HG03460 (cell line): ENCODE measurements around the gene MRGPRE.

ENCODE experiments used
- ATAC-seq: cut with Tn5 transposase; IDR thresholded peaks from one replicate; pipeline ENCODE4 v1.9.1; 2021; ENCODE audit not compliant: unreplicated experiment

Gene MRGPRE

GRCh38 chr11:3214420-3214699 is 17.9 kb downstream of the MRGPRE start:
- no peak for ATAC-seq

GRCh38 chr11:3213659-3214419 is 18.4 kb downstream of the MRGPRE start:
- no peak for ATAC-seq

GRCh38 chr11:3208272-3208671 is 23.9 kb downstream of the MRGPRE start:
- ATAC-seq: no peak

- no peak for ATAC-seq
Observed at GRCh38 chr11:3207526-3208189, 24.6 kb downstream of the MRGPRE start.

- ATAC-seq: no peak
Observed at GRCh38 chr11:3206922-3207204, 25.4 kb downstream of the MRGPRE start.

GRCh38 chr11:3206156-3206921 is 25.9 kb downstream of the MRGPRE start:
- no peak for ATAC-seq

- no peak for ATAC-seq
Observed at GRCh38 chr11:3205261-3206155, 26.7 kb downstream of the MRGPRE start.

- no peak for ATAC-seq
Observed at GRCh38 chr11:3204141-3205015, 27.8 kb downstream of the MRGPRE start.

- no peak for ATAC-seq
Observed at GRCh38 chr11:3203221-3204043, 28.8 kb downstream of the MRGPRE start.

- no peak for ATAC-seq
Observed at GRCh38 chr11:3202759-3203158, 29.5 kb downstream of the MRGPRE start.

GRCh38 chr11:3202305-3202704 is 29.9 kb downstream of the MRGPRE start:
- no peak for ATAC-seq

GRCh38 chr11:3201677-3202181 is 30.5 kb downstream of the MRGPRE start:
- no peak for ATAC-seq

GRCh38 chr11:3201112-3201581 is 31.1 kb downstream of the MRGPRE start:
- ATAC-seq: no peak

GRCh38 chr11:3200388-3201111 is 31.7 kb downstream of the MRGPRE start:
- ATAC-seq: no peak

- no peak for ATAC-seq
Observed at GRCh38 chr11:3199537-3200295, 32.5 kb downstream of the MRGPRE start.

- ATAC-seq: no peak
Observed at GRCh38 chr11:3198815-3199214, 33.4 kb downstream of the MRGPRE start.

GRCh38 chr11:3197878-3198528 is 34.2 kb downstream of the MRGPRE start:
- no peak for ATAC-seq
